Measurements from ENCODE around the gene KDM7A.
"Not testable (repeated sequence)": the region's sequence is repeated elsewhere in the genome, so short reads cannot be mapped to it uniquely, and the experiment has no call there.

Gene KDM7A

GRCh38 chr7:140176811-140177702, at the start of gene KDM7A:
TSS of gene KDM7A (minus strand) at chr7:140176983. CDS start at chr7:140176937, 46 bp downstream.
- peak; percentile 91 for DNase-seq

GRCh38 chr7:140225562-140226249, 48.9 kb upstream of the KDM7A start:
- DNase-seq = no peak

GRCh38 chr7:140223515-140224221, 46.9 kb upstream of the KDM7A start:
- DNase-seq = no peak

- no peak for DNase-seq
Observed at GRCh38 chr7:140222814-140223213, 46.0 kb upstream of the KDM7A start.

- DNase-seq = no peak
Observed at GRCh38 chr7:140219672-140220524, 43.1 kb upstream of the KDM7A start.

- DNase-seq = no peak
Observed at GRCh38 chr7:140218656-140219055, 41.9 kb upstream of the KDM7A start.

GRCh38 chr7:140217750-140218501, 41.1 kb upstream of the KDM7A start:
- DNase-seq = no peak

GRCh38 chr7:140215281-140215680, 38.5 kb upstream of the KDM7A start:
- DNase-seq = no peak

GRCh38 chr7:140214075-140214684, 37.4 kb upstream of the KDM7A start:
- DNase-seq = no peak

GRCh38 chr7:140213684-140214074, 36.9 kb upstream of the KDM7A start:
- no peak for DNase-seq

- peak; percentile 27 for DNase-seq
Observed at GRCh38 chr7:140212100-140212881, 35.5 kb upstream of the KDM7A start.

- DNase-seq = no peak
Observed at GRCh38 chr7:140211698-140212097, 34.9 kb upstream of the KDM7A start.

GRCh38 chr7:140209866-140210609, 33.3 kb upstream of the KDM7A start:
- peak; percentile 61 for DNase-seq

- no peak for DNase-seq
Observed at GRCh38 chr7:140206616-140207389, 30.0 kb upstream of the KDM7A start.

- no peak for DNase-seq
Observed at GRCh38 chr7:140205600-140205999, 28.8 kb upstream of the KDM7A start.

- DNase-seq = no peak
Observed at GRCh38 chr7:140203556-140203955, 26.8 kb upstream of the KDM7A start.

GRCh38 chr7:140202942-140203341, 26.2 kb upstream of the KDM7A start:
- not testable (repeated sequence) for DNase-seq

GRCh38 chr7:140201393-140201792, 24.6 kb upstream of the KDM7A start:
- no peak for DNase-seq
